H1 (cell line): ENCODE data around the gene BSDC1. TPM values are rescaled to one million over a fixed set of nuclear protein-coding genes. Genes with fewer than 3 reads are reported as not detected.
A peak's percentile ranks its signal among the peaks of the same experiment; 100 is the strongest.

Experiments used
- CTCF ChIA-PET: fragments of 300-600 bp; sonication (Branson Sonifier 250); formaldehyde crosslinking; loops from one replicate; lab custom pipeline; 2021; ENCODE audit not compliant: partially characterized antibody; lab: Charles Lee
- POLR2A ChIA-PET: fragments of 300-600 bp; sonication (Branson Sonifier 250); formaldehyde crosslinking; loops from one replicate; lab custom pipeline; 2021; ENCODE audit warnings: inconsistent platforms; ENCODE audit not compliant: partially characterized antibody; lab: Charles Lee
- DNase-seq, 2 experiments: peaks; one replicate each; pipeline versions ENCODE4 v3.0.0 to v3.0.0-alpha.2; 2010 to 2022; ENCODE audit warnings: low spot score in 2 of 2, low read depth in 1 of 2, mixed read lengths in 1 of 2
- FAIRE-seq: peaks from 2 replicates; lab custom pipeline; 2011; peaks lifted over from hg19 to GRCh38; lab: Jason Lieb, UNC
- H2AFZ ChIP-seq: 2 replicates; pipeline ENCODE4 v1.8.1; 2012; ENCODE audit warnings: low read length, inconsistent platforms
- H2AK5ac ChIP-seq: 2 replicates; pipeline ENCODE4 v1.6.1; 2013; ENCODE audit warnings: low read depth, low read length
- H2BK120ac ChIP-seq: replicated peaks from 2 replicates; pipeline ENCODE3; 2013; ENCODE audit warnings: low read depth, low read length, inconsistent platforms
- H2BK12ac ChIP-seq: 2 replicates; pipeline ENCODE4 v1.6.1; 2013; ENCODE audit warnings: low read depth, low read length
- H2BK15ac ChIP-seq: 2 replicates; pipeline ENCODE4 v1.6.1; 2013; ENCODE audit warnings: low read length
- H2BK20ac ChIP-seq: 2 replicates; pipeline ENCODE4 v1.6.1; 2013; ENCODE audit warnings: low read length
- H2BK5ac ChIP-seq: 2 replicates; pipeline ENCODE4 v1.6.1; 2013; ENCODE audit warnings: low read depth, low read length
- H3K14ac ChIP-seq: 2 replicates; pipeline ENCODE4 v1.6.1; 2013; ENCODE audit warnings: inconsistent platforms; ENCODE audit not compliant: insufficient read length
- H3K18ac ChIP-seq: 2 replicates; pipeline ENCODE4 v1.6.1; 2013; ENCODE audit warnings: low read length; ENCODE audit errors: extremely low read depth
- H3K23ac ChIP-seq: 2 replicates; pipeline ENCODE4 v1.6.1; 2013; ENCODE audit warnings: inconsistent platforms; ENCODE audit not compliant: insufficient read length
- H3K23me2 ChIP-seq: 2 replicates; pipeline ENCODE4 v1.6.1; 2013; ENCODE audit warnings: low read depth, low read length
- H3K27ac ChIP-seq: 2 replicates; pipeline ENCODE4 v1.6.1; 2011; ENCODE audit warnings: low read depth, low read length, inconsistent platforms
- H3K27me3 ChIP-seq, 4 experiments: replicated peaks in 1 of 4; 1 replicate in 1 of 4; 2 replicates in 3 of 4; pipeline versions ENCODE4 v1.6.1 to v1.8.1; 2011 to 2013; ENCODE audit warnings: low read length in 3 of 4, mild to moderate bottlenecking in 3 of 4, inconsistent platforms in 2 of 4, mixed read lengths in 2 of 4, moderate library complexity in 1 of 4; ENCODE audit not compliant: control insufficient read depth in 3 of 4, insufficient read depth in 3 of 4; ENCODE audit errors: extremely low read depth in 1 of 4
- H3K36me3 ChIP-seq, 4 experiments: 2 replicates each; pipeline versions ENCODE4 v1.6.1 to v1.8.1; 2011 to 2013; ENCODE audit warnings: mild to moderate bottlenecking in 4 of 4, low read length in 3 of 4, moderate library complexity in 2 of 4, control low read depth in 1 of 4, inconsistent platforms in 1 of 4; ENCODE audit not compliant: insufficient read depth in 4 of 4, control insufficient read depth in 2 of 4
- H3K4ac ChIP-seq: replicated peaks from 2 replicates; pipeline ENCODE3; 2013; ENCODE audit warnings: low read length, low read depth, mixed read lengths, inconsistent platforms; ENCODE audit not compliant: insufficient read length
- H3K4me1 ChIP-seq, 4 experiments: replicated peaks in 1 of 4; 1 replicate in 1 of 4; 2 replicates in 3 of 4; pipeline versions ENCODE4 v1.6.1 to v1.8.1; 2011 to 2013; ENCODE audit warnings: low read length in 3 of 4, inconsistent platforms in 2 of 4, mixed read lengths in 1 of 4; ENCODE audit not compliant: insufficient read depth in 4 of 4, control insufficient read depth in 3 of 4
- H3K4me2 ChIP-seq, 2 experiments: 2 replicates each; pipeline versions ENCODE4 v1.6.1 to v1.8.1; 2011 to 2013; ENCODE audit warnings: low read depth in 2 of 2, low read length in 2 of 2, control low read depth in 1 of 2, inconsistent platforms in 1 of 2, mild to moderate bottlenecking in 1 of 2; ENCODE audit not compliant: insufficient read depth in 1 of 2
- H3K4me3 ChIP-seq, 4 experiments: fragments of 200-600, 300-600 bp in 1 of 4; sonication (generic), shearing (Covaris generic), sonication (Bioruptor Twin) in 1 of 4; 2 replicates each; pipeline versions ENCODE4 v1.5.1 to v1.8.1; 2011 to 2016; ENCODE audit warnings: low read length in 4 of 4, low read depth in 3 of 4, control low read depth in 2 of 4, inconsistent platforms in 2 of 4, mild to moderate bottlenecking in 2 of 4, mixed read lengths in 1 of 4, moderate library complexity in 1 of 4; ENCODE audit not compliant: insufficient read depth in 2 of 4; ENCODE audit errors: extremely low read depth in 1 of 4
- H3K56ac ChIP-seq: replicated peaks from 2 replicates; pipeline ENCODE3; 2013; ENCODE audit warnings: low read depth, mild to moderate bottlenecking, mixed read lengths, low read length, inconsistent platforms; ENCODE audit not compliant: insufficient read length
- H3K79me1 ChIP-seq: 2 replicates; pipeline ENCODE4 v1.6.1; 2013; ENCODE audit warnings: low read depth, low read length, control low read depth
- H3K79me2 ChIP-seq, 2 experiments: 2 replicates each; pipeline versions ENCODE4 v1.6.1 to v1.8.1; 2012 to 2013; ENCODE audit warnings: low read length in 2 of 2, mild to moderate bottlenecking in 2 of 2, inconsistent platforms in 1 of 2; ENCODE audit not compliant: insufficient read depth in 2 of 2, control insufficient read depth in 1 of 2
- H3K9ac ChIP-seq, 4 experiments: replicated peaks in 1 of 4; 1 replicate in 1 of 4; 2 replicates in 3 of 4; pipeline versions ENCODE4 v1.6.1 to v1.8.1; 2011 to 2013; ENCODE audit warnings: low read depth in 3 of 4, low read length in 3 of 4, control low read depth in 2 of 4, mild to moderate bottlenecking in 2 of 4, moderate library complexity in 2 of 4, inconsistent platforms in 1 of 4; ENCODE audit errors: extremely low read depth in 1 of 4
- H3K9me3 ChIP-seq, 2 experiments: 2 replicates each; pipeline versions ENCODE4 v1.6.1 to v1.8.1; 2012 to 2013; ENCODE audit warnings: mild to moderate bottlenecking in 2 of 2, moderate library complexity in 2 of 2, control low read depth in 1 of 2, inconsistent platforms in 1 of 2, low read depth in 1 of 2, low read length in 1 of 2, mixed read lengths in 1 of 2; ENCODE audit not compliant: insufficient read depth in 2 of 2
- H4K20me1 ChIP-seq, 2 experiments: replicated peaks in 1 of 2; 2 replicates each; pipeline versions ENCODE3 to v1.8.1; 2011 to 2013; ENCODE audit warnings: inconsistent platforms in 2 of 2, low read length in 2 of 2, mild to moderate bottlenecking in 1 of 2; ENCODE audit not compliant: insufficient read depth in 2 of 2, control insufficient read depth in 1 of 2
- H4K5ac ChIP-seq: 2 replicates; pipeline ENCODE4 v1.6.1; 2013; ENCODE audit warnings: low read length, low read depth, mixed read lengths, inconsistent platforms; ENCODE audit not compliant: insufficient read length
- H4K8ac ChIP-seq: 2 replicates; pipeline ENCODE4 v1.8.0; 2013; ENCODE audit warnings: mild to moderate bottlenecking, moderate library complexity, low read length, inconsistent platforms; ENCODE audit not compliant: insufficient read depth; ENCODE audit errors: extremely low read depth
- H4K91ac ChIP-seq: replicated peaks from 2 replicates; pipeline ENCODE3; 2013; ENCODE audit warnings: low read length, mixed read lengths, inconsistent platforms; ENCODE audit not compliant: insufficient read length
- EP300 ChIP-seq, 2 experiments: IDR thresholded peaks; 1 replicate in 1 of 2; 2 replicates in 1 of 2; pipeline ENCODE4 v1.6.1; 2011 to 2012; ENCODE audit warnings: low read depth in 2 of 2, low read length in 2 of 2, mild to moderate bottlenecking in 2 of 2, borderline replicate concordance in 1 of 2, inconsistent platforms in 1 of 2, moderate library complexity in 1 of 2
- NRF1 ChIP-seq: IDR thresholded peaks from 2 replicates; pipeline ENCODE4 v1.6.1; 2011; ENCODE audit warnings: mild to moderate bottlenecking, low read depth, low read length, improper control_type of control experiment
- POLR2A ChIP-seq, 2 experiments: IDR thresholded peaks; 1 replicate in 1 of 2; 2 replicates in 1 of 2; pipeline ENCODE4 v1.6.1; 2011; ENCODE audit warnings: low read depth in 2 of 2, low read length in 2 of 2, mild to moderate bottlenecking in 2 of 2; ENCODE audit errors: control extremely low read depth in 1 of 2
- SUZ12 ChIP-seq: fragments of 200-600 bp; sonication (generic); IDR thresholded peaks from 2 replicates; pipeline ENCODE4 v1.6.1; 2012; ENCODE audit warnings: mild to moderate bottlenecking, inconsistent platforms, low read length, moderate library complexity, mixed read lengths
- TBP ChIP-seq: IDR thresholded peaks from 2 replicates; pipeline ENCODE4 v1.6.1; 2011; ENCODE audit warnings: low read depth, low read length, improper control_type of control experiment
- WGBS, 2 experiments: shearing (Covaris generic) in 1 of 2; methylation state at CpG; one replicate each; pipeline versions ENCODE4 v1.1.6 to v1.1.7; 2013 to 2015; ENCODE audit warnings: low lambda C conversion rate in 2 of 2, mixed read lengths in 2 of 2, inconsistent platforms in 1 of 2, low coverage in 1 of 2, missing lambda C conversion rate in 1 of 2; ENCODE audit not compliant: insufficient replicate concordance in 2 of 2, insufficient coverage in 1 of 2, insufficient read length in 1 of 2; ENCODE audit errors: extremely low coverage in 1 of 2, missing lambda C conversion rate in 1 of 2; 5-methylcytosine and 5-hydroxymethylcytosine counted together
- polyA plus RNA-seq, 7 experiments: library from polyadenylated mRNA; depleted of rRNA in 3 of 7; stranded (reverse) in 5 of 7; unstranded in 2 of 7; fragments of >200 nt in 5 of 7; fragments of 200-250 nt in 2 of 7; gene quantifications; 1 replicate in 5 of 7; 2 replicates in 1 of 7; 4 replicates in 1 of 7; pipeline versions ENCODE4 v1.2.1 to v1.2.3, GENCODE V29; 2011 to 2013; ENCODE audit warnings: missing spikeins in 2 of 7, mixed read lengths in 2 of 7
- total RNA-seq: library from RNA; stranded (reverse); fragmentation: NEBNext Ultra II Directional; extraction: Animal tissue kit (Norgen Biotek cat#: 25700); gene quantifications from 2 replicates; pipeline ENCODE4 v1.2.1, GENCODE V29; 2021
- TF ChIP-seq, protein P1 (sequence below): IDR thresholded peaks from 2 replicates; pipeline ENCODE4 v1.6.1; 2012; ENCODE audit warnings: low read length, inconsistent platforms

BSDC1 gene
- total and polyA plus RNA-seq, 2 of the 8 experiments (the other 6 are each of a cell fraction or from before 2014, with no cell fraction given), result 24.8 to 40.7 TPM

DNA sequence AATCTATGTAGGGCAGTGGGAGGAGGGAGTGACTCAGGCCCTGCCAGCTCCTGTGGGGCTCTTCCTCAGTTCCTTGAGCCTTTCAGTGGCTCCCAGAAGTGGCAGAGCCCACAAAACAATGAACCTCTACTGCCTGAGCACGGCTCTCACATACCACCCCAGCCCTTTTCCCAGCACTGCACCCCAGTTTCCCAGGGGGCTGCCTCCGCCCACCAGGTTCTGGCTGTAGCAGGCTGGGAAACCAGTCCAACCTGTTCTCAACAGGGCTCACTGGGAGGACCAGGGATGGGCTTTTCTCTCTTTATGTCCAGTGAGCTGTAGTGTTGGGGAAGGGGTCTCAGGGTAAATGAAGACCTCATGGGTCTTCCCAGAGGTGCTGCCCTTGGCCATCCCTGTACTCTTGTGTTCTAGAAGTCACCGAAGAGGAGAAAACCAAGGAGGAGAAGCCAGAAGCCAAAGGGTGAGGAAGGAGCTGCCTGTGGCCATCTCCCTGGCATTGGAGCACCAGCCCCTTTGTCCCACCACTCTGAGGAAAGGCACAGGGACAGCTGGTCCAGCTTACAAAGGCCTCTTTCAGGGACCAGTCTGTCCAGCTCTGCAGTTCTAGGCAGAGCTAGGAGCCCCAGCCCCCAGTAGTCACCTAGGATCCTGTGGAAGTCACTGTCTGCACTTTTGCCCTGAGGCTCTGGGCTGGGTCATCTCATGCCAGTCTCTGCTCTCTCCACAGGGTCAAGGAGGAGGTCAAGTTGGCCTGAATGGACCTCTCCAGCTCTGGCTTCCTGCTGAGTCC lies 61.8 kb downstream of the BSDC1 start:
- POLR2A ChIA-PET, result interaction anchor here (0.7 to 13.4 kb wide), 46 partner anchors 11 to 329 kb away, joined by 3 to 321 read pairs (median 5); partner anchors contain the start of genes BSDC1, CCDC28B, FAM167B and FAM229A
- peaks cover 5 to 32% (median 23%) of the 10 kb centered on the region in 4 experiments for H3K4me1 ChIP-seq
- H2BK12ac ChIP-seq, result no peak overlapping the region
- H3K18ac ChIP-seq, result 0 out of 2 replicates have a peak overlapping the region, but pooled peaks have one; percentile 20
- no peak for FAIRE-seq
- CTCF ChIA-PET, result interaction anchor here (0.8 to 3.6 kb wide), 12 partner anchors 8 to 131 kb away, joined by 3 to 14 read pairs (median 4); partner anchors contain the start of genes FAM229A and TSSK3
- H3K27ac ChIP-seq, result peak overlapping the region; percentile 54
- H2BK5ac ChIP-seq, result no peak overlapping the region
- no peak overlapping the region for H2AFZ ChIP-seq
- H3K4me2 ChIP-seq, result peak overlapping the region; percentile 29 to 31; a peak in 2 of 4 replicates
- peaks cover 19 to 71% (median 28%) of the 10 kb centered on the region in 4 experiments; a peak in 7 of 8 replicates for H3K36me3 ChIP-seq
- H2AK5ac ChIP-seq, result no peak overlapping the region
- H2BK15ac ChIP-seq, result no peak overlapping the region
- H3K23me2 ChIP-seq, result peaks cover 10% of the 10 kb centered on the region; the same call in 1 of the 2 replicates
- H4K5ac ChIP-seq, result no peak overlapping the region
- DNase-seq, result peak in 1 of 2 experiments; percentile 71
- no peak overlapping the region for H2BK20ac ChIP-seq
- H3K56ac ChIP-seq, result no peak overlapping the region
- H2BK120ac ChIP-seq, result no peak overlapping the region
- no peak overlapping the region for H4K91ac ChIP-seq
- no peak overlapping the region for H3K14ac ChIP-seq
- peak overlapping the region in 2 of 4 experiments; percentile 19 to 33; a peak in 3 of 8 replicates for H3K4me3 ChIP-seq
- peaks cover 9 to 18% of the 10 kb centered on the region in 2 experiments for H4K20me1 ChIP-seq
- 72% methylated on average over 3 of the region's 3 CpGs; no CpG with 5 or more reads in 1 of the 2 experiments for WGBS, 2 experiments
- H3K79me2 ChIP-seq, result peaks cover 4 to 21% of the 10 kb centered on the region in 2 experiments; a peak in 3 of 4 replicates
- H3K79me1 ChIP-seq, result peaks cover 2% of the 10 kb centered on the region; the same call in 1 of the 2 replicates
- H3K23ac ChIP-seq, result no peak overlapping the region
- no peaks in the 10 kb centered on the region for H3K9me3 ChIP-seq
- no peak overlapping the region for H3K4ac ChIP-seq
- peak overlapping the region in 2 of 4 experiments; percentile 29 to 43; a peak in 3 of 7 replicates for H3K9ac ChIP-seq
- peaks cover 0 to 7% (median 2%) of the 10 kb centered on the region in 4 experiments; a peak in 4 of 7 replicates for H3K27me3 ChIP-seq
- peak overlapping the region; percentile 36; the same call in 1 of the 2 replicates for H4K8ac ChIP-seq
- TF ChIP-seq SUZ12 (no peak), TBP (peak; percentile 38; the same call in 1 of the 2 replicates), NRF1 (peak; percentile 26), EP300 (IDR thresholded peaks at IDR 0.05; ENCODE audit: borderline replicate concordance in 1 of 2, low read depth in 2 of 2, low read length in 2 of 2) (0 out of 3 replicates have a peak, but pooled peaks of 1 of the 2 experiments have one; percentile 31), POLR2A (IDR thresholded peaks at IDR 0.05; ENCODE audit: control extremely low read depth in 1 of 2, low read depth in 2 of 2, low read length in 2 of 2) (peak; percentile 77 to 88)
- TF ChIP-seq, protein P1, sequence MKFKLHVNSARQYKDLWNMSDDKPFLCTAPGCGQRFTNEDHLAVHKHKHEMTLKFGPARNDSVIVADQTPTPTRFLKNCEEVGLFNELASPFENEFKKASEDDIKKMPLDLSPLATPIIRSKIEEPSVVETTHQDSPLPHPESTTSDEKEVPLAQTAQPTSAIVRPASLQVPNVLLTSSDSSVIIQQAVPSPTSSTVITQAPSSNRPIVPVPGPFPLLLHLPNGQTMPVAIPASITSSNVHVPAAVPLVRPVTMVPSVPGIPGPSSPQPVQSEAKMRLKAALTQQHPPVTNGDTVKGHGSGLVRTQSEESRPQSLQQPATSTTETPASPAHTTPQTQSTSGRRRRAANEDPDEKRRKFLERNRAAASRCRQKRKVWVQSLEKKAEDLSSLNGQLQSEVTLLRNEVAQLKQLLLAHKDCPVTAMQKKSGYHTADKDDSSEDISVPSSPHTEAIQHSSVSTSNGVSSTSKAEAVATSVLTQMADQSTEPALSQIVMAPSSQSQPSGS, result peak; percentile 30; the same call in 1 of the 2 replicates
